HEK293 (cell line): ENCODE measurements around the gene GRIN3A.
A peak's percentile ranks its signal among the peaks of the same experiment; 100 is the strongest.

Experiments used
- CTCF ChIA-PET: fragments of 350-600 bp; formaldehyde crosslinking; extraction: SDS; loops from one replicate; lab custom pipeline; 2021; ENCODE audit warnings: antibody characterized with exemption; lab: Yijun Ruan, JAX
- POLR2A ChIA-PET: fragments of 300-600 bp; formaldehyde crosslinking; extraction: SDS; loops from one replicate; lab custom pipeline; 2020; ENCODE audit warnings: antibody characterized with exemption, inconsistent platforms; lab: Yijun Ruan, JAX
- H3K27ac ChIP-seq: fragments of 200-500 bp; sonication (Bioruptor generic); 2 replicates; pipeline ENCODE4 v1.5.1; 2014; ENCODE audit warnings: low read depth, low read length, control low read depth, inconsistent platforms; ENCODE audit errors: extremely low read depth
- H3K36me3 ChIP-seq, 2 experiments: fragments of 200-500 bp in 1 of 2; sonication (Bioruptor generic) in 1 of 2; 1 replicate in 1 of 2; 2 replicates in 1 of 2; pipeline ENCODE4 v1.5.1; 2014 to 2017; ENCODE audit warnings: inconsistent platforms in 2 of 2, low read length in 2 of 2; ENCODE audit not compliant: control insufficient read depth in 2 of 2, insufficient read depth in 1 of 2
- H3K4me1 ChIP-seq: fragments of 200-500 bp; sonication (Bioruptor generic); 2 replicates; pipeline ENCODE4 v1.5.1; 2014; ENCODE audit warnings: mild to moderate bottlenecking, low read length, inconsistent platforms; ENCODE audit not compliant: control insufficient read depth, insufficient read depth
- H3K4me3 ChIP-seq: 2 replicates; pipeline ENCODE4 v1.5.1; 2011; ENCODE audit warnings: low read depth, mild to moderate bottlenecking, control low read depth, low read length, moderate library complexity
- H3K9me3 ChIP-seq: fragments of 200-500 bp; sonication (Bioruptor generic); 2 replicates; pipeline ENCODE4 v1.5.1; 2014; ENCODE audit warnings: low read depth, low read length, inconsistent platforms; ENCODE audit not compliant: control insufficient read depth, insufficient read depth
- IKZF3 ChIP-seq: fragments of 450-650 bp; IDR thresholded peaks from 2 replicates; pipeline ENCODE4 v1.5.0; 2018; ENCODE audit warnings: missing biosample characterization, mild to moderate bottlenecking, missing genetic modification characterization, moderate library complexity
- KLF1 ChIP-seq: fragments of 450-650 bp; formaldehyde crosslinking; IDR thresholded peaks from 2 replicates; pipeline ENCODE4 v1.5.1; 2016; ENCODE audit warnings: missing biosample characterization, missing genetic modification characterization
- KLF8 ChIP-seq: fragments of 450-650 bp; formaldehyde crosslinking; IDR thresholded peaks from 2 replicates; pipeline ENCODE4 v1.5.1; 2016; ENCODE audit warnings: missing biosample characterization, missing genetic modification characterization
- MZF1 ChIP-seq: fragments of 450-650 bp; formaldehyde crosslinking; IDR thresholded peaks from 2 replicates; pipeline ENCODE4 v1.5.1; 2017; ENCODE audit warnings: missing biosample characterization, missing genetic modification characterization, borderline replicate concordance
- SP3 ChIP-seq: fragments of 450-650 bp; formaldehyde crosslinking; IDR thresholded peaks from 2 replicates; pipeline ENCODE4 v1.5.1; 2016; ENCODE audit warnings: missing biosample characterization, missing genetic modification characterization
- ZBTB17 ChIP-seq: fragments of 450-650 bp; formaldehyde crosslinking; IDR thresholded peaks from 2 replicates; pipeline ENCODE4 v1.5.1; 2016; ENCODE audit warnings: missing biosample characterization, missing genetic modification characterization
- ZIC2 ChIP-seq: fragments of 450-650 bp; formaldehyde crosslinking; IDR thresholded peaks from 2 replicates; pipeline ENCODE4 v1.5.1; 2016; ENCODE audit warnings: missing biosample characterization, missing genetic modification characterization
- ZNF10 ChIP-seq: fragments of 450-650 bp; formaldehyde crosslinking; IDR thresholded peaks from 2 replicates; pipeline ENCODE4 v1.5.1; 2017; ENCODE audit warnings: missing biosample characterization, missing genetic modification characterization
- ZNF157 ChIP-seq: fragments of 450-650 bp; formaldehyde crosslinking; IDR thresholded peaks from 2 replicates; pipeline ENCODE4 v1.5.1; 2016; ENCODE audit warnings: missing biosample characterization, missing genetic modification characterization
- ZNF174 ChIP-seq: fragments of 450-650 bp; formaldehyde crosslinking; IDR thresholded peaks from 2 replicates; pipeline ENCODE4 v1.5.0; 2017; ENCODE audit warnings: missing biosample characterization, mild to moderate bottlenecking, missing genetic modification characterization
- ZNF2 ChIP-seq: fragments of 450-650 bp; formaldehyde crosslinking; IDR thresholded peaks from 2 replicates; pipeline ENCODE4 v1.5.1; 2016; ENCODE audit warnings: missing biosample characterization, missing genetic modification characterization
- ZNF211 ChIP-seq: fragments of 450-650 bp; formaldehyde crosslinking; IDR thresholded peaks from 2 replicates; pipeline ENCODE4 v1.5.1; 2016; ENCODE audit warnings: low read depth, missing biosample characterization, missing genetic modification characterization
- ZNF335 ChIP-seq: fragments of 450-650 bp; formaldehyde crosslinking; conservative IDR thresholded peaks from 2 replicates; pipeline ENCODE4 v1.5.1; 2016; ENCODE audit warnings: missing biosample characterization, missing genetic modification characterization
- ZNF416 ChIP-seq: fragments of 450-650 bp; formaldehyde crosslinking; IDR thresholded peaks from 2 replicates; pipeline ENCODE4 v1.5.1; 2016; ENCODE audit warnings: missing biosample characterization, missing genetic modification characterization
- ZNF501 ChIP-seq: fragments of 450-650 bp; formaldehyde crosslinking; IDR thresholded peaks from 2 replicates; pipeline ENCODE4 v1.5.1; 2016; ENCODE audit warnings: missing biosample characterization, missing genetic modification characterization
- ZNF707 ChIP-seq: fragments of 450-650 bp; formaldehyde crosslinking; IDR thresholded peaks from 2 replicates; pipeline ENCODE4 v1.5.1; 2016; ENCODE audit warnings: missing biosample characterization, missing genetic modification characterization
- ZNF76 ChIP-seq: fragments of 450-650 bp; formaldehyde crosslinking; IDR thresholded peaks from 2 replicates; pipeline ENCODE4; 2016; ENCODE audit warnings: low read depth, missing biosample characterization, missing genetic modification characterization, borderline replicate concordance
- ZXDB ChIP-seq: fragments of 450-650 bp; formaldehyde crosslinking; IDR thresholded peaks from 2 replicates; pipeline ENCODE4 v1.5.1; 2016; ENCODE audit warnings: missing biosample characterization, missing genetic modification characterization
- TF ChIP-seq, protein P1 (sequence below): fragments of 450-650 bp; formaldehyde crosslinking; IDR thresholded peaks from 2 replicates; pipeline ENCODE4 v1.5.1; 2016; ENCODE audit warnings: missing biosample characterization, missing genetic modification characterization
- TF ChIP-seq, protein P2 (sequence below): fragments of 450-650 bp; formaldehyde crosslinking; IDR thresholded peaks from 2 replicates; pipeline ENCODE4 v1.5.1; 2016; ENCODE audit warnings: missing biosample characterization, missing genetic modification characterization, low read depth

Gene GRIN3A

DNA sequence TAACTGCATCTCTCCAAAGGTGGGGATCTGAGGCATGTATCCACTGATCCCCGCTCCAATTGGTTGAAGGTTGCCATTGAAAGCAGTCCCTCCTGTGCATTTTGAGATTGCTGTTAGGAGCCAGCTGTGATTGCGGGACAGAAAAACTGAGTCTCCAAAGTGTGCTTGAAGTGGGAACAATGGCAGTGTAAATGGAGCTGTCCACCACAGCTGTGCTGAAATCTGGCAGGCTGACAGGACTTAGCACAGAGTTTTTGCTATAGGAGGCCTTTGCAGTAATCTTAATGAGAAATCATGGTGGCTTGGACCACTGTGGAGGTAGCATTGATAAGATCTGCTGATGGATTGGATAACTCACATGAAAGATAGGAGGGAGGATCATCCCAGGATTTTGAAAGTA is 201.5 kb downstream of the GRIN3A start:
- Histone ChIP-seq H3K9me3 (no peaks in the 10 kb centered on the region), H3K36me3 (peaks cover 8 to 62% of the 10 kb centered on the region in 2 experiments)
- CTCF ChIA-PET, result interaction anchor here (2.0 to 19.2 kb wide), 2 partner anchors 74 to 88 kb away, joined by 8 to 396 read pairs; no protein-coding TSS in a partner anchor
- TF ChIP-seq, protein P1, sequence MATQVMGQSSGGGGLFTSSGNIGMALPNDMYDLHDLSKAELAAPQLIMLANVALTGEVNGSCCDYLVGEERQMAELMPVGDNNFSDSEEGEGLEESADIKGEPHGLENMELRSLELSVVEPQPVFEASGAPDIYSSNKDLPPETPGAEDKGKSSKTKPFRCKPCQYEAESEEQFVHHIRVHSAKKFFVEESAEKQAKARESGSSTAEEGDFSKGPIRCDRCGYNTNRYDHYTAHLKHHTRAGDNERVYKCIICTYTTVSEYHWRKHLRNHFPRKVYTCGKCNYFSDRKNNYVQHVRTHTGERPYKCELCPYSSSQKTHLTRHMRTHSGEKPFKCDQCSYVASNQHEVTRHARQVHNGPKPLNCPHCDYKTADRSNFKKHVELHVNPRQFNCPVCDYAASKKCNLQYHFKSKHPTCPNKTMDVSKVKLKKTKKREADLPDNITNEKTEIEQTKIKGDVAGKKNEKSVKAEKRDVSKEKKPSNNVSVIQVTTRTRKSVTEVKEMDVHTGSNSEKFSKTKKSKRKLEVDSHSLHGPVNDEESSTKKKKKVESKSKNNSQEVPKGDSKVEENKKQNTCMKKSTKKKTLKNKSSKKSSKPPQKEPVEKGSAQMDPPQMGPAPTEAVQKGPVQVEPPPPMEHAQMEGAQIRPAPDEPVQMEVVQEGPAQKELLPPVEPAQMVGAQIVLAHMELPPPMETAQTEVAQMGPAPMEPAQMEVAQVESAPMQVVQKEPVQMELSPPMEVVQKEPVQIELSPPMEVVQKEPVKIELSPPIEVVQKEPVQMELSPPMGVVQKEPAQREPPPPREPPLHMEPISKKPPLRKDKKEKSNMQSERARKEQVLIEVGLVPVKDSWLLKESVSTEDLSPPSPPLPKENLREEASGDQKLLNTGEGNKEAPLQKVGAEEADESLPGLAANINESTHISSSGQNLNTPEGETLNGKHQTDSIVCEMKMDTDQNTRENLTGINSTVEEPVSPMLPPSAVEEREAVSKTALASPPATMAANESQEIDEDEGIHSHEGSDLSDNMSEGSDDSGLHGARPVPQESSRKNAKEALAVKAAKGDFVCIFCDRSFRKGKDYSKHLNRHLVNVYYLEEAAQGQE (tag by site-specific recombination), result peak; percentile 92
- TF ChIP-seq ZIC2 (tag by site-specific recombination), result no peak
- TF ChIP-seq, all 188 proteins: peak for 1
- no peak overlapping the region for H3K27ac ChIP-seq
- H3K4me3 ChIP-seq, result no peak overlapping the region
- H3K4me1 ChIP-seq, result no peaks in the 10 kb centered on the region
- POLR2A ChIA-PET, result interaction anchor here (1.2 kb wide), 1 partner anchor 138 kb away, joined by 3 read pairs; the partner anchor contains the start of genes MRPL50 and ZNF189

DNA sequence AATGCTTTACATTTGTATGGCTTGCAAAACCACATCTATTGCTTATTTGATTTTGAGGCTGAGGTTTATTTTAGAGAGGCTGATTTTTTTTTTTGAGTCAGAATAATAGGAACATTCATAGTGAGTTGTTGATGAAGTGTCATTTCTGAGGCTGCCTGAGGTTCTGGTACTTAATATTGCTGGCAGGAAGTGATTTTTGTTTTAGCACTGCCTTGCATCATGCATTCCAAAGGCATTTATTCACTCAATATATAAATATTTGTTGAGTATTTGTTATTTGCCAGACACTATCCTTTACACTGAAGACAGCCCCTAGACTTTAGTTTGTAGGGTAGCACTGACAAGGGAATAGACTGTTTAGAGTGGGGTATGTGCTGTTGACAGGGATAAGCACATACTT is 202.1 kb downstream of the GRIN3A start:
- H3K9me3 ChIP-seq, result no peaks in the 10 kb centered on the region
- TF ChIP-seq KLF8 (tag by site-specific recombination), result no peak
- no peak for TF ChIP-seq KLF1 (tag by site-specific recombination)
- TF ChIP-seq ZNF10 (tag by site-specific recombination), result no peak
- no peak for TF ChIP-seq ZNF416
- no peak for TF ChIP-seq ZNF211 (tag by site-specific recombination)
- no peak for TF ChIP-seq ZNF707 (tag by site-specific recombination)
- TF ChIP-seq ZBTB17 (tag by site-specific recombination), result no peak
- CTCF ChIA-PET, result interaction anchor here (0.7 to 19.2 kb wide), 5 partner anchors 8 to 214 kb away, joined by 3 to 396 read pairs (median 4); no protein-coding TSS in a partner anchor
- no peaks in the 10 kb centered on the region for H3K4me1 ChIP-seq
- H3K36me3 ChIP-seq, result peaks cover 8 to 59% of the 10 kb centered on the region in 2 experiments
- no peak overlapping the region for H3K4me3 ChIP-seq
- POLR2A ChIA-PET, result interaction anchor here (1.2 kb wide), 1 partner anchor 138 kb away, joined by 3 read pairs; the partner anchor contains the start of genes MRPL50 and ZNF189
- H3K27ac ChIP-seq, result no peak overlapping the region

DNA sequence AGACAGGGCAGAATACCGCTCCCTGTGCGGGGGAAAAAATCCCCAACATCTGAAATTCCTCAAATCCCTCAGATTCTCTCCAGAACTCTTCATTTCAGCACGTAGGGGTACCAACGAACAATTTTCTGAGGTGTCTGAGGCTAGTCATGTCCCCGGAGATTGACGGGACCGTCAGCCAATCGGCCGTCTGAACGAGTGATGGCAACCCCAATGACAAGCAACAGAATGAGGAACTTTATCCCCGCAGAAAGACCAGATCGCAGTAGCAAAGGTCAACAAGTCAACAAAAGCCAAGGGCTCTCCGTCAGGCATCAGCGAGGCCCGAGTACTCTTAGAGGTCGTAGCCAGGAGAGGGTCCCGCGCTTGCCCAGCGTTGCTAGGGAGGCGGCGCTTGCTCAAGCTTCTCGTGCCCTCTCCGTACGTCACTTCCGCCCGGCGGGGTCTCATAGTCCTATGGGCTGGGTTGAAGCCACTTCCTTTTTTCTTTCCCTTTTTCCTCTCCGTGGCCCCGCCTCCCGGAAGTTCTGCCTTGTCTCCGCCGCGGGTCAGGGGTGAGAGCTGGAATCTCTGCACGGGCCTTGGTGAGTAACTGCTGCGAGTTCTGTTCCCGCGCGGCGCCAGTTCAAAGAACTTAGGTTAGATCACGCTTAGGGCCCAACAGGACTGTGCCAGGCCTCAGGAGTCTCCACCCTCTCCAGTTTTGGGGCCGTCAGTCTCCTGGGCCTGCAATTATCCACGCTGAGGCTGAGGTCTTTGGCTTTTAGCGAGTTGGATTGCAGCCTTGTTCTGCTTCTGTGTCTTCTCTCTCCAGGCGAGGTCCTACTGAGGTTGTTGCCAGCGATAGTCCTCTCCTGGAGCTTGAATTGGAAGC is 204.9 kb downstream of the GRIN3A start, which contains the start of gene RNF20:
Gene RNF20 (plus strand): TSS at position 520 of the 871 bp plus-strand sequence. CDS start 1,571 bp downstream, outside the sequence.
- Histone ChIP-seq H3K4me1 (no peaks in the 10 kb centered on the region), H3K4me3 (peak within 1 kb of the TSS; percentile 85), H3K27ac (peak within 1 kb of the TSS; percentile 47), H3K9me3 (no peaks in the 10 kb centered on the region), H3K36me3 (peaks cover 0 to 34% of the 10 kb centered on the region in 2 experiments; a peak in 1 of 3 replicates)
- ChIA-PET POLR2A (interaction anchor here (0.8 to 2.1 kb wide), 9 partner anchors 33 to 135 kb away, joined by 3 to 17 read pairs (median 3); partner anchors contain the start of genes MRPL50 and ZNF189), CTCF (interaction anchor here (0.7 to 19.2 kb wide), 10 partner anchors 34 to 819 kb away, joined by 3 to 396 read pairs (median 4); no protein-coding TSS in a partner anchor)
- TF ChIP-seq ZNF501 (tag by site-specific recombination) (peak; percentile 33; the same call in 1 of the 2 replicates), IKZF3 (0 out of 2 replicates have a peak, but pooled peaks have one; percentile 31), MZF1 (no peak), ZBTB17 (tag by site-specific recombination) (peak; percentile 65; the same call in 1 of the 2 replicates), ZNF335 (tag by site-specific recombination) (peak; percentile 91), ZNF707 (tag by site-specific recombination) (no peak), ZNF174 (tag by site-specific recombination) (no peak), ZNF2 (0 out of 2 replicates have a peak, but pooled peaks have one; percentile 47), ZNF157 (tag by site-specific recombination) (no peak), ZXDB (peak; percentile 79), SP3 (tag by site-specific recombination) (peak; percentile 86), ZNF76 (tag by site-specific recombination) (peak; percentile 41; the same call in 1 of the 2 replicates)
- TF ChIP-seq, protein P2, sequence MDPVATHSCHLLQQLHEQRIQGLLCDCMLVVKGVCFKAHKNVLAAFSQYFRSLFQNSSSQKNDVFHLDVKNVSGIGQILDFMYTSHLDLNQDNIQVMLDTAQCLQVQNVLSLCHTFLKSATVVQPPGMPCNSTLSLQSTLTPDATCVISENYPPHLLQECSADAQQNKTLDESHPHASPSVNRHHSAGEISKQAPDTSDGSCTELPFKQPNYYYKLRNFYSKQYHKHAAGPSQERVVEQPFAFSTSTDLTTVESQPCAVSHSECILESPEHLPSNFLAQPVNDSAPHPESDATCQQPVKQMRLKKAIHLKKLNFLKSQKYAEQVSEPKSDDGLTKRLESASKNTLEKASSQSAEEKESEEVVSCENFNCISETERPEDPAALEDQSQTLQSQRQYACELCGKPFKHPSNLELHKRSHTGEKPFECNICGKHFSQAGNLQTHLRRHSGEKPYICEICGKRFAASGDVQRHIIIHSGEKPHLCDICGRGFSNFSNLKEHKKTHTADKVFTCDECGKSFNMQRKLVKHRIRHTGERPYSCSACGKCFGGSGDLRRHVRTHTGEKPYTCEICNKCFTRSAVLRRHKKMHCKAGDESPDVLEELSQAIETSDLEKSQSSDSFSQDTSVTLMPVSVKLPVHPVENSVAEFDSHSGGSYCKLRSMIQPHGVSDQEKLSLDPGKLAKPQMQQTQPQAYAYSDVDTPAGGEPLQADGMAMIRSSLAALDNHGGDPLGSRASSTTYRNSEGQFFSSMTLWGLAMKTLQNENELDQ, result no peak
